Epithelial cell of esophagus (primary cell): ENCODE data around the gene HOXA4.

Experiments used
- DNase-seq: peaks from one replicate; pipeline ENCODE4 v3.0.0; 2010; ENCODE audit warnings: low read depth
- H3K4me3 ChIP-seq: 2 replicates; pipeline ENCODE4 v1.5.1; 2011; ENCODE audit warnings: mild to moderate bottlenecking, low read length, control low read depth
- TF ChIP-seq, protein P1 (sequence below): IDR thresholded peaks from 2 replicates; pipeline ENCODE4 v1.5.1; 2011; ENCODE audit warnings: low read depth, mild to moderate bottlenecking, low read length, control low read depth, inconsistent platforms; ENCODE audit not compliant: insufficient read depth; ENCODE audit errors: missing control alignments

HOXA4 gene

DNA sequence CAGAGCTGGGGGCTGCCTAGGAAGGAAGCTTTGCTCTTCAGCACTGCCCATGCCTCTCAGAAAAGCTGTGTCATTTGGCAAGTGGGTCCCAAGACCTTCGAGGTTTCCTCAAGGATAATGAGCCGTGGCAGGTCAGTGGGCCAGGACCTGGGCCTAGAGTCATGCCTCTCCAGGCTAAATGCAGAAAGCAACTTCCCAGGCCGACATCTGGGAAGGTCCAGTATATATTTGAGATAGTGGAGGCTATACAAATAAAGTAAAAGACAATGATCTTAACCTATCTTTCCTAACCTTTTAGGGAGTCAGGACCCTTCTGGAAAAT lies 45.9 kb upstream of the HOXA4 start:
- H3K4me3 ChIP-seq: no peak overlapping the region
- DNase-seq: no peak
- TF ChIP-seq, protein P1, sequence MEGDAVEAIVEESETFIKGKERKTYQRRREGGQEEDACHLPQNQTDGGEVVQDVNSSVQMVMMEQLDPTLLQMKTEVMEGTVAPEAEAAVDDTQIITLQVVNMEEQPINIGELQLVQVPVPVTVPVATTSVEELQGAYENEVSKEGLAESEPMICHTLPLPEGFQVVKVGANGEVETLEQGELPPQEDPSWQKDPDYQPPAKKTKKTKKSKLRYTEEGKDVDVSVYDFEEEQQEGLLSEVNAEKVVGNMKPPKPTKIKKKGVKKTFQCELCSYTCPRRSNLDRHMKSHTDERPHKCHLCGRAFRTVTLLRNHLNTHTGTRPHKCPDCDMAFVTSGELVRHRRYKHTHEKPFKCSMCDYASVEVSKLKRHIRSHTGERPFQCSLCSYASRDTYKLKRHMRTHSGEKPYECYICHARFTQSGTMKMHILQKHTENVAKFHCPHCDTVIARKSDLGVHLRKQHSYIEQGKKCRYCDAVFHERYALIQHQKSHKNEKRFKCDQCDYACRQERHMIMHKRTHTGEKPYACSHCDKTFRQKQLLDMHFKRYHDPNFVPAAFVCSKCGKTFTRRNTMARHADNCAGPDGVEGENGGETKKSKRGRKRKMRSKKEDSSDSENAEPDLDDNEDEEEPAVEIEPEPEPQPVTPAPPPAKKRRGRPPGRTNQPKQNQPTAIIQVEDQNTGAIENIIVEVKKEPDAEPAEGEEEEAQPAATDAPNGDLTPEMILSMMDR: no peak

DNA sequence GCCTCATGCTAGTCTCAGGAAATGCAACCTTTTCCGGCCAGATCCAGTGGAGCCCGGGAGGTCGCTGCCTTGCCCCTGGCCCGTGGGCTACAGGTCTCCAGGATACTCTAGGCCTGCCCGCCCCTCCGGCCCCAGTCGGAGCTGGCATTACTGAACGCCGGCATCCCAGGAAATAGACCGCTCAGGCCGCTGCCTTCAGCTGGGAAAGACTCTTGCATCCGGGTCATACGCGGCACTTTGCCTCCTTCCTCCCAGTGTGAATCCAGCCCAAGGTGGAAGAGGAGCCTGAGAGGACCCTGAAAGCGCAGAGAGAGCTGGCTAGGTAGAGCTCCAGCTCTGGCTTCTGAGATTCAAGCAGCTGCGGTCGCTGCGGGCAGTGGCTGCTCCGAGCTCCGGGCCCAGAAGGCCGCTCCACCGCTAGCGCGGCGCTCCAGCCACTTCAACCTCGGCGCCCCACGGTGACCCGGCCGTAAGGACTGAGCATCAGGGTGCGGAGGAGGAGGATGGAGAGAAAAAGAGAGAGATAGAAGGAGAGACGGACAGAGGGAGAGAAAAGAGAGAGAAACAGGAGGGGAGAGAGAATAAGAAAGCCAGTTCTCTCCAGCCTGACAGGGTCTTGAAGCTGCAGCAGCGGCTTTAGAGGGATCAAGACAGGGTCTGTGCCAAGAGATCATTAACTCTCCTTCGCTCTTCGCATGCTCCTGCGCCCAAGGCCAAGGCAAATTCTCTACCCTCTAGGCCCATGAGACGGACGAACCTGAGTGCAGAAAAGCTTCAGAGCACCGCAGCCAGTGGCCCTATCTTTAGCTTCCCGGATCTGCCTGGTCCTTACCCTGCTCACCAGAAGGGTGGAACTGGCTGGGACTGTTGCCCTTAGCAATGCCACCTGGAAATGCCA lies 45.3 kb upstream of the HOXA4 start:
- TF ChIP-seq, protein P1: no peak
- H3K4me3 ChIP-seq: no peak overlapping the region
- no peak for DNase-seq

DNA sequence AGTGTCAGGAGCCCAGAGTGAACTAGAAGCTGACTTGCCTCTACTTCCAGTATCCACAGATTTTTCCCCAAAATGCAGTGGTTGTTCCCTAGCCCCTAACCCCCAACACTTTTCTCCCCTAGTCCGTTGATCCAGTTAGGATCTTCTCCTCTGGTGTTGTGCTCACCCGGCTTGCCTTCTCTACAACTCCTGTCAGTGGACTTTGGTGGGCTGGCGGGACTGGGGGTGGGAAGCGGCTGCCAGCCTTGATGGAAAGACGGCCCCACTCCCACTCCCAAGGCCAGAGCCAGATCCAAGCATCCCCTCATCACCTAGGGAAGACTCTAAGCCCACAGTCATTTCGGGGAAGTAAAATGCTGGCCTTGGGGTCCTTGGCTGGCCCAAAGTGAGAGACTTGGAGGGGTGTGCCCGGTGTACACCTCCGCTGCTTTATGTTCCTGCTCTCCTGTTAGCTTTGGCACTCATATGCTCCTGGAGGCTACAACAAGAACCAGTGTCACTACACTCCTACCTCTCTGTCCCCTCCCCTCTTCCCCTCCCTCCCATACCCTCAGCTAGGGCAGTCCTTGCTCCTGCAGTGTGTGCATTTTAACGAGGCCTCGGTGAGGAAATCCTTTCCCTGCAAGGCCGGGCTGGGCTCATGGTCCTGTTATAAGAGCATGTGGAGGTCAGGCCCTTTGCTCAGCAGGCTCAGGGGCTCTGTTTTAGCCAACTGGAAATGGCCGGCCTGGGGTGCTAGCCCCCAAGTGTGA lies 44.5 kb upstream of the HOXA4 start:
- no peak overlapping the region for H3K4me3 ChIP-seq
- DNase-seq: no peak

DNA sequence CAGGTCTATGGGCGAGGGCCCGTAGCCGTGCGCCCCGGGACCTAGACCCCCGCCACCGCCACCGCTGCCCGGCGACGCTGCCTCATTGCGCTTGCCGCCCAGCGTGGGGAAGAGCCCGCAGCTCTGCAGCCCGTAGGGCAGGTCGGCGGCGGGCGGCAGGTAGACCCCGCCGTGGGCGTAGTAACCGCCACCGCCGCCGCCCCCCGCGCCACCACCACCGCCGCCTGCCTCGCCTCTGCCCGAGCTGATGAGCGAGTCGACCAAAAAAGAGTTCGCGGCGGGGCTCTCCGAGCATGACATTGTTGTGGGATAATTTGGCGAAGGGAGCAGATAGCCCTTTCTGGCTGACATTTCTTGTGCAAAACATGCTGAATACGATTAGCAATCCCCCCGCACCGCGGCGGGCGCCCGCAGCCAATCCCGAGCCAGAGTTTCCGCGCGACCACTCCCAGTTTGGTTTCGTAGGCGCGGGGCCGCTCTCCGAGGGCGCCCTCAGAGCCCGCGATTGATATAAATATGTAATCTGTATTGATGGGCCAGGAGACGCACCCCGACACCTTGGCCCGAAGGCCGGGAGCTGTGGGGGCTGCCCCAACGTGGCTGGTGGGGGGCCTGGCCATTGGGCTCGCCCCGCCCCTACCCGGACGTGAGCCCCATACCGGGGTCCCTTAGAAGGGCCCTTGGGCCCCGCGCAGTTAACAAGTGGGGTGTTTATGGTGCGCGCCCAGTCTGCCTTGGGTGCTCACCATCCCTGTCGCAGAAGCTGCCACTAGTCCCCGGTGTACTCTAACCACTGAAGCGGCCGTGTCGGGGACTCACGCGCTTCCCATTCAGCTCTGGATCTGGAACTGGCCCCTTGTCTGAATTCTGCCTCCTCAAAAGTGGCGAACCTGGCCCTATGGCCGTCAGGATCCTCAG lies 43.7 kb upstream of the HOXA4 start, which contains the start of gene HOXA10:
TSS of gene HOXA10 (minus strand) at position 365 of the 918 bp plus-strand sequence. CDS start at position 351, 14 bp downstream.
- no peak within 1 kb of the TSS for H3K4me3 ChIP-seq
- TF ChIP-seq, protein P1: no peak
- DNase-seq: no peak

More for the DNA sequence above, 44.5 kb upstream of the HOXA4 start:
- TF ChIP-seq, protein P1: no peak

DNA sequence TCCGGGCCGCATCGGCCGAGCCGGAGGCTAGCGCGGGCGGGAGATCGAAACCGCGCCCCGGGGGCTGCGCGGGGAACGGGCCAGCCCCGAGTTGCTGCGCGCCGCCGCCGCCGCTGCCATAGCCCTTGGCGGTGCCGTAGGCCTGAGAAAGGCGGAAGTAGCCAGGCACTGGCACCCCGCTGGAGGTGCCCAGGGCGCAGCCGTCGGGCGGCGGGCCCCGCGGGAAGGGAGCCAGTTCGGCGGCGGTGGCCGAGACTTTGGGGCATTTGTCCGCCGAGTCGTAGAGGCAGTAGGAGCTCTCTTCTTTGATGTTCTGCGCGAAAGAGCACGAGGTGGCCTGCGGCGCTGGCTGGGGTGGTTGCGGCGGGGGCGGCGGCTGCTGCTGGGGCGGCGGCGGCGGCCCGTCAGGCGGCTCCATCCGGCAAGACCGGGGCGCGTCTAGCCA lies 43.0 kb upstream of the HOXA4 start:
- DNase-seq: no peak
- TF ChIP-seq, protein P1: no peak
- H3K4me3 ChIP-seq: no peak overlapping the region

DNA sequence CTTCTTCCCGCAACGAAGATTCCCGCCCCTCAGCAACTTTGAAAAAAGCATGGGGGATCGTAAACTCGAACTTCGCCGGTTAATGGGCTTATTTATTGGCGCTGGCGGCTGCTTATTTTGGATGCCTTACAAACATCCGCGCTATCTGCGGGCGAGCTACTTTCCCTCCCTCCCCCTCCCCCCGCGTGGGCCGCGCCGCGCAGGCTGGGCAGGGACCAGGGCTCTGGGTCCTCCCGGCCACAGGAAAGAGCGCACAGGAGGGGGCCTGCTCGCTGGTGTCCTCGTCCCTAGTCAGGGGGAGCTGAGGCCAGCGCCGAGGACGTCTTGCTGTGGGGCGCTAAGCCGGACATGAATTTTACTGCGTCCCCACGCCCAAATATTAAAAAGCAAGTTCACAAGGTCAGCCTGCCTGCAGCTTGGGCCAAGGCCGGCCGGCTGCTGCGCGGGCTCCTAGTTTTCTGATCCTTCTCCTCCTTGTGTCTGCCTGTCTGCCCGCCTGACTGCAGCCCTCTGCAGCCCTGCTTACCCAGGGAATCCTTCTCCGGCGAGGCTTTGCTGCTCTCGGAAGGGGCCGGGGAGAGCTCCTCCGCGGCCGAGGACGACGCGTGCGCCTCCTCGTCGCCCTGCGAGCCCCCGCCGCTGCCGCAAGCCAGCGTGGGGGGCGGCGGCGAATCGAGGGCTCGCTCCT lies 42.4 kb upstream of the HOXA4 start:
- no peak for DNase-seq
- H3K4me3 ChIP-seq: no peak overlapping the region
- TF ChIP-seq, protein P1: no peak
